GM06990 (cell line): Measurements from ENCODE around the gene IFI30.

Experiments
- DNase-seq: peaks from one replicate; pipeline ENCODE4 v3.0.0-alpha.2; 2011; ENCODE audit not compliant: insufficient read length; ENCODE audit errors: extremely low read depth
- H3K27me3 ChIP-seq: replicated peaks from 2 replicates; pipeline ENCODE4 v1.6.0; 2011; ENCODE audit warnings: low read length; ENCODE audit not compliant: control insufficient read depth, insufficient read depth
- H3K36me3 ChIP-seq: 2 replicates; pipeline ENCODE4 v1.5.1; 2011; ENCODE audit warnings: low read length; ENCODE audit not compliant: control insufficient read depth, insufficient read depth
- H3K4me3 ChIP-seq: replicated peaks from 2 replicates; pipeline ENCODE4 v1.5.1; 2011; ENCODE audit warnings: low read depth, mild to moderate bottlenecking, control low read depth, low read length
- CTCF ChIP-seq: IDR thresholded peaks from 2 replicates; pipeline ENCODE4 v1.5.1; 2011; ENCODE audit warnings: low read length, control low read depth, mild to moderate bottlenecking, inconsistent platforms; ENCODE audit not compliant: insufficient read depth, poor library complexity, severe bottlenecking

The IFI30 gene

DNA sequence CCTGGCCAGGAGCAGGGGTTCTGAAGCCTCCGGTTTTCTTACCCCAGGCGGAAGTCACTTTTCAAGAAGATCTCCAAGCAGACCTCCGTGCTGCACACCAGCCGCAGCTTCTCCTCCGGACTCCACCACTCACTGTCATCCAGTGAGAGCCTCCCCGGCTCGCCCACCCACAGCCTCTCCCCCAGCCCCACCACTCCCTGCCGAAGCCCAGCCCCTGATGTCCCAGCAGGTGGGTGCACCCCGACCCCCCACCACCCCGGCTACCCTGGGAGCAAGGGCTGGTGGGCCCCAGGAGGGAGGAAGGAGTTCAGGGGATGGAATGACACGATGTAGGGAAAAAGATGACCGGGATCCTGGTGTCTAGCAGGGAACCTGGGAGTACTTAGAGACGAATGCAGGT, 26.2 kb upstream of the IFI30 start:
- no peaks in the 10 kb centered on the region for H3K27me3 ChIP-seq
- no peak for TF ChIP-seq CTCF
- no peak for DNase-seq
- no peak overlapping the region for H3K4me3 ChIP-seq
- peaks cover 32% of the 10 kb centered on the region for H3K36me3 ChIP-seq

DNA sequence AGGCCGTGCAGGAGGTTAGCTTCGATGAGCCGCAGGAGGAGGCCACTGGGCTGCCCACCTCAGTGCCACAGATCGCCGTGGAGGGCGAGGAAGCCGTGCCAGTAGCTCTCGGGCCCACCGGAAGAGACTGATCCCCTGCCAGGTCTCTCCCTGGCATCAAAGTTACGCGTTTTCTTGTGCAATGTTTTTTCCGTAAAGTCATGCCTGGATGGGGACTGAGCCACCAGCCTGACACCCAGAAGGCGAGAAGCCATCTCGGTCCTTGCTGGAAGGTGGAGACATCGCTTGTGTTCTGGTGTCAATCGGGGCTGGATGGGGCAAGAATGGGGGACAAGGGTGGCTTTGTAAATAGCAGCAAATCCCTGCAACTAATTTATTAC, 24.0 kb upstream of the IFI30 start:
- DNase-seq = no peak
- no peaks in the 10 kb centered on the region for H3K27me3 ChIP-seq
- H3K36me3 ChIP-seq = peaks cover 21% of the 10 kb centered on the region
- H3K4me3 ChIP-seq = no peak overlapping the region
- no peak for TF ChIP-seq CTCF

DNA sequence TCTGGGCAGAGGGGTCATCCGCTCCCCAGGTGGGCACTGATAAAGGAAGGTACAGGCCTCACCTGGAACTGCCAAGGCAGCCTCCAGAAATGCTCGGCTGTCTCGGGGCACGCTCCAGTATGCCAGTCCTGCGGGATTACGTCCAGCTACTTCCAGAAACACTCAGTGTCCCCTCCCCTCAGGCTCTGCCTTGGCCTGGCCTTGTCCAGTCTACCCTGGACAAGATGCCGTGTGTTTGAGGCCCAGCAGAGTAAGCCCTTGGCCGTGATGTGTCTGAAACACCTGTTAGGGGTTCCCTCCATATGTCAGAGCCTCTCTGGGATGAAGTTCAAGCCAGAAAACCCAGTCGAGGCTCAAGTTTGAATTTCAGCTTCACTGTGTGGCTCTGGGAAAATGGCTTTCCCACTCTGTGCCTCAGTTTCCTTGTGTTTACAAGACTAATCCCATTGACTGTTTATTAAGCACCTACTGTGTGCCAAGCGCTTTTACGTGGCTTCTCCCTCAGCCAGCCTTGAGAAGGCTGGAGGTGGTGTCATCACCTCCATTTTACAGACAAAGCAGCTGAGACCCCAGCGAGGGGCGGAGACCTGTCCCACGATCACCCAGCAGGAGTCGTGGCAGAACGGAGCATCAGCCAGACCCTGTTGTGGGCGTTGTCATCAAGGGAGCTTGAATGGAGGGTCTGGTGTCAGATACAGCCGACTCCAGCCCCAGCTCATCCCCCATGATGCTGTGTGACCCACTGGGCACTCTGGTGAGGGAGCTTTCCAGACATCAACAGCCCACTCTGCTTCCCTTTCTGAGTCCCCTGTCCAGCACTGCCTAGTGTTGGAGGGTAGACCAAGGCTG, 22.6 kb upstream of the IFI30 start:
- Histone ChIP-seq H3K27me3 (no peaks in the 10 kb centered on the region), H3K36me3 (peaks cover 8% of the 10 kb centered on the region), H3K4me3 (no peak overlapping the region)
- no peak for TF ChIP-seq CTCF
- no peak for DNase-seq

DNA sequence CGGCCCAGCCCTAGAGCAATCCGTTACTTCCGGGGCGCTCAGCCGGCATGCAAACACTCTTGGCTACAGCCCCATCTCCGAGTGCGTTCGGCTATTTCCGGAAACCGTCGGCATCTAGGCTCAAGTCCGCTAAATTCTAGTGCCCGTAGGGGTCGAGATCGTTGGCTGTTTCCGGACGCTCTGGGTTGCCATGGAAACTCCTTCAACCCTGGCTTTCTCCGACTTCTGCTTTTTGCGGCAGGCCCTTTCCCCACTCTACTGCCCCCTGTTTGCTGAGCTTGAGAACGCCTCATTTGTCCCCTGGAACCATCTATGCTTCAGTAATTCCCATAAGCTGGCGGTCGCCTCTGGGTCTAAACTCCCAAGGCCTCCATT, 21.2 kb upstream of the IFI30 start:
- TF ChIP-seq CTCF = peak; percentile 83
- peak; percentile 90 for DNase-seq
- no peaks in the 10 kb centered on the region for H3K27me3 ChIP-seq

GRCh38 chr19:18152817-18153555, 20.6 kb upstream of the IFI30 start, which contains the start of gene PIK3R2:
Gene PIK3R2 (plus strand): TSS chr19:18153163. CDS start chr19:18155880, 2,717 bp downstream.
- TF ChIP-seq CTCF = no peak
- Histone ChIP-seq H3K27me3 (no peaks in the 10 kb centered on the region), H3K4me3 (peak within 1 kb of the TSS; percentile 89), H3K36me3 (peaks cover 7% of the 10 kb centered on the region)
- DNase-seq = peak; percentile 95

More for the DNA sequence above, 21.2 kb upstream of the IFI30 start:
- Histone ChIP-seq H3K4me3 (peak overlapping the region; percentile 69), H3K36me3 (peaks cover 7% of the 10 kb centered on the region)
